H1 (cell line): ENCODE measurements around the gene TCERG1L. TPM values are rescaled to one million over a fixed set of nuclear protein-coding genes. Genes with fewer than 3 reads are reported as not detected.
A peak's percentile ranks its signal among the peaks of the same experiment; 100 is the strongest.

Experiments used
- CTCF ChIA-PET: fragments of 300-600 bp; sonication (Branson Sonifier 250); formaldehyde crosslinking; loops from one replicate; lab custom pipeline; 2021; ENCODE audit not compliant: partially characterized antibody; lab: Charles Lee
- POLR2A ChIA-PET: fragments of 300-600 bp; sonication (Branson Sonifier 250); formaldehyde crosslinking; loops from one replicate; lab custom pipeline; 2021; ENCODE audit warnings: inconsistent platforms; ENCODE audit not compliant: partially characterized antibody; lab: Charles Lee
- DNase-seq, 2 experiments: peaks; one replicate each; pipeline versions ENCODE4 v3.0.0 to v3.0.0-alpha.2; 2010 to 2022; ENCODE audit warnings: low spot score in 2 of 2, low read depth in 1 of 2, mixed read lengths in 1 of 2
- FAIRE-seq: peaks from 2 replicates; lab custom pipeline; 2011; peaks lifted over from hg19 to GRCh38; lab: Jason Lieb, UNC
- H2AFZ ChIP-seq: 2 replicates; pipeline ENCODE4 v1.8.1; 2012; ENCODE audit warnings: low read length, inconsistent platforms
- H2AK5ac ChIP-seq: 2 replicates; pipeline ENCODE4 v1.6.1; 2013; ENCODE audit warnings: low read depth, low read length
- H2BK120ac ChIP-seq: replicated peaks from 2 replicates; pipeline ENCODE3; 2013; ENCODE audit warnings: low read depth, low read length, inconsistent platforms
- H2BK12ac ChIP-seq: 2 replicates; pipeline ENCODE4 v1.6.1; 2013; ENCODE audit warnings: low read depth, low read length
- H2BK15ac ChIP-seq: 2 replicates; pipeline ENCODE4 v1.6.1; 2013; ENCODE audit warnings: low read length
- H2BK20ac ChIP-seq: 2 replicates; pipeline ENCODE4 v1.6.1; 2013; ENCODE audit warnings: low read length
- H2BK5ac ChIP-seq: 2 replicates; pipeline ENCODE4 v1.6.1; 2013; ENCODE audit warnings: low read depth, low read length
- H3K14ac ChIP-seq: 2 replicates; pipeline ENCODE4 v1.6.1; 2013; ENCODE audit warnings: inconsistent platforms; ENCODE audit not compliant: insufficient read length
- H3K18ac ChIP-seq: 2 replicates; pipeline ENCODE4 v1.6.1; 2013; ENCODE audit warnings: low read length; ENCODE audit errors: extremely low read depth
- H3K23ac ChIP-seq: 2 replicates; pipeline ENCODE4 v1.6.1; 2013; ENCODE audit warnings: inconsistent platforms; ENCODE audit not compliant: insufficient read length
- H3K23me2 ChIP-seq: 2 replicates; pipeline ENCODE4 v1.6.1; 2013; ENCODE audit warnings: low read depth, low read length
- H3K27ac ChIP-seq: 2 replicates; pipeline ENCODE4 v1.6.1; 2011; ENCODE audit warnings: low read depth, low read length, inconsistent platforms
- H3K27me3 ChIP-seq, 4 experiments: replicated peaks in 1 of 4; 1 replicate in 1 of 4; 2 replicates in 3 of 4; pipeline versions ENCODE4 v1.6.1 to v1.8.1; 2011 to 2013; ENCODE audit warnings: low read length in 3 of 4, mild to moderate bottlenecking in 3 of 4, inconsistent platforms in 2 of 4, mixed read lengths in 2 of 4, moderate library complexity in 1 of 4; ENCODE audit not compliant: control insufficient read depth in 3 of 4, insufficient read depth in 3 of 4; ENCODE audit errors: extremely low read depth in 1 of 4
- H3K36me3 ChIP-seq, 4 experiments: 2 replicates each; pipeline versions ENCODE4 v1.6.1 to v1.8.1; 2011 to 2013; ENCODE audit warnings: mild to moderate bottlenecking in 4 of 4, low read length in 3 of 4, moderate library complexity in 2 of 4, control low read depth in 1 of 4, inconsistent platforms in 1 of 4; ENCODE audit not compliant: insufficient read depth in 4 of 4, control insufficient read depth in 2 of 4
- H3K4ac ChIP-seq: replicated peaks from 2 replicates; pipeline ENCODE3; 2013; ENCODE audit warnings: low read length, low read depth, mixed read lengths, inconsistent platforms; ENCODE audit not compliant: insufficient read length
- H3K4me1 ChIP-seq, 4 experiments: replicated peaks in 1 of 4; 1 replicate in 1 of 4; 2 replicates in 3 of 4; pipeline versions ENCODE4 v1.6.1 to v1.8.1; 2011 to 2013; ENCODE audit warnings: low read length in 3 of 4, inconsistent platforms in 2 of 4, mixed read lengths in 1 of 4; ENCODE audit not compliant: insufficient read depth in 4 of 4, control insufficient read depth in 3 of 4
- H3K4me2 ChIP-seq, 2 experiments: 2 replicates each; pipeline versions ENCODE4 v1.6.1 to v1.8.1; 2011 to 2013; ENCODE audit warnings: low read depth in 2 of 2, low read length in 2 of 2, control low read depth in 1 of 2, inconsistent platforms in 1 of 2, mild to moderate bottlenecking in 1 of 2; ENCODE audit not compliant: insufficient read depth in 1 of 2
- H3K4me3 ChIP-seq, 4 experiments: fragments of 200-600, 300-600 bp in 1 of 4; sonication (generic), shearing (Covaris generic), sonication (Bioruptor Twin) in 1 of 4; 2 replicates each; pipeline versions ENCODE4 v1.5.1 to v1.8.1; 2011 to 2016; ENCODE audit warnings: low read length in 4 of 4, low read depth in 3 of 4, control low read depth in 2 of 4, inconsistent platforms in 2 of 4, mild to moderate bottlenecking in 2 of 4, mixed read lengths in 1 of 4, moderate library complexity in 1 of 4; ENCODE audit not compliant: insufficient read depth in 2 of 4; ENCODE audit errors: extremely low read depth in 1 of 4
- H3K56ac ChIP-seq: replicated peaks from 2 replicates; pipeline ENCODE3; 2013; ENCODE audit warnings: low read depth, mild to moderate bottlenecking, mixed read lengths, low read length, inconsistent platforms; ENCODE audit not compliant: insufficient read length
- H3K79me1 ChIP-seq: 2 replicates; pipeline ENCODE4 v1.6.1; 2013; ENCODE audit warnings: low read depth, low read length, control low read depth
- H3K79me2 ChIP-seq, 2 experiments: 2 replicates each; pipeline versions ENCODE4 v1.6.1 to v1.8.1; 2012 to 2013; ENCODE audit warnings: low read length in 2 of 2, mild to moderate bottlenecking in 2 of 2, inconsistent platforms in 1 of 2; ENCODE audit not compliant: insufficient read depth in 2 of 2, control insufficient read depth in 1 of 2
- H3K9ac ChIP-seq, 4 experiments: replicated peaks in 1 of 4; 1 replicate in 1 of 4; 2 replicates in 3 of 4; pipeline versions ENCODE4 v1.6.1 to v1.8.1; 2011 to 2013; ENCODE audit warnings: low read depth in 3 of 4, low read length in 3 of 4, control low read depth in 2 of 4, mild to moderate bottlenecking in 2 of 4, moderate library complexity in 2 of 4, inconsistent platforms in 1 of 4; ENCODE audit errors: extremely low read depth in 1 of 4
- H3K9me3 ChIP-seq, 2 experiments: 2 replicates each; pipeline versions ENCODE4 v1.6.1 to v1.8.1; 2012 to 2013; ENCODE audit warnings: mild to moderate bottlenecking in 2 of 2, moderate library complexity in 2 of 2, control low read depth in 1 of 2, inconsistent platforms in 1 of 2, low read depth in 1 of 2, low read length in 1 of 2, mixed read lengths in 1 of 2; ENCODE audit not compliant: insufficient read depth in 2 of 2
- H4K20me1 ChIP-seq, 2 experiments: replicated peaks in 1 of 2; 2 replicates each; pipeline versions ENCODE3 to v1.8.1; 2011 to 2013; ENCODE audit warnings: inconsistent platforms in 2 of 2, low read length in 2 of 2, mild to moderate bottlenecking in 1 of 2; ENCODE audit not compliant: insufficient read depth in 2 of 2, control insufficient read depth in 1 of 2
- H4K5ac ChIP-seq: 2 replicates; pipeline ENCODE4 v1.6.1; 2013; ENCODE audit warnings: low read length, low read depth, mixed read lengths, inconsistent platforms; ENCODE audit not compliant: insufficient read length
- H4K8ac ChIP-seq: 2 replicates; pipeline ENCODE4 v1.8.0; 2013; ENCODE audit warnings: mild to moderate bottlenecking, moderate library complexity, low read length, inconsistent platforms; ENCODE audit not compliant: insufficient read depth; ENCODE audit errors: extremely low read depth
- H4K91ac ChIP-seq: replicated peaks from 2 replicates; pipeline ENCODE3; 2013; ENCODE audit warnings: low read length, mixed read lengths, inconsistent platforms; ENCODE audit not compliant: insufficient read length
- CBX8 ChIP-seq: fragments of 300-800, 300-1000 bp; sonication (generic); IDR thresholded peaks from 2 replicates; pipeline ENCODE4 v1.7.1; 2016; ENCODE audit warnings: low read depth, low read length, borderline replicate concordance
- MAFK ChIP-seq: IDR thresholded peaks from 2 replicates; pipeline ENCODE4 v1.6.1; 2012; ENCODE audit warnings: low read depth, mild to moderate bottlenecking, improper control_type of control experiment, low read length
- RFX5 ChIP-seq: IDR thresholded peaks from 2 replicates; pipeline ENCODE4 v1.6.1; 2011; ENCODE audit warnings: low read depth, low read length, improper control_type of control experiment, borderline replicate concordance
- ZNF274 ChIP-seq: IDR thresholded peaks from 2 replicates; pipeline ENCODE4 v1.7.0; 2012; ENCODE audit warnings: low read length, borderline replicate concordance; ENCODE audit errors: extremely low read depth
- WGBS, 2 experiments: shearing (Covaris generic) in 1 of 2; methylation state at CpG; one replicate each; pipeline versions ENCODE4 v1.1.6 to v1.1.7; 2013 to 2015; ENCODE audit warnings: low lambda C conversion rate in 2 of 2, mixed read lengths in 2 of 2, inconsistent platforms in 1 of 2, low coverage in 1 of 2, missing lambda C conversion rate in 1 of 2; ENCODE audit not compliant: insufficient replicate concordance in 2 of 2, insufficient coverage in 1 of 2, insufficient read length in 1 of 2; ENCODE audit errors: extremely low coverage in 1 of 2, missing lambda C conversion rate in 1 of 2; 5-methylcytosine and 5-hydroxymethylcytosine counted together
- polyA plus RNA-seq, 7 experiments: library from polyadenylated mRNA; depleted of rRNA in 3 of 7; stranded (reverse) in 5 of 7; unstranded in 2 of 7; fragments of >200 nt in 5 of 7; fragments of 200-250 nt in 2 of 7; gene quantifications; 1 replicate in 5 of 7; 2 replicates in 1 of 7; 4 replicates in 1 of 7; pipeline versions ENCODE4 v1.2.1 to v1.2.3, GENCODE V29; 2011 to 2013; ENCODE audit warnings: missing spikeins in 2 of 7, mixed read lengths in 2 of 7
- total RNA-seq: library from RNA; stranded (reverse); fragmentation: NEBNext Ultra II Directional; extraction: Animal tissue kit (Norgen Biotek cat#: 25700); gene quantifications from 2 replicates; pipeline ENCODE4 v1.2.1, GENCODE V29; 2021

Gene TCERG1L
- total and polyA plus RNA-seq, 2 of the 8 experiments (the other 6 are each of a cell fraction or from before 2014, with no cell fraction given), result 3.9 to 6.9 TPM

DNA sequence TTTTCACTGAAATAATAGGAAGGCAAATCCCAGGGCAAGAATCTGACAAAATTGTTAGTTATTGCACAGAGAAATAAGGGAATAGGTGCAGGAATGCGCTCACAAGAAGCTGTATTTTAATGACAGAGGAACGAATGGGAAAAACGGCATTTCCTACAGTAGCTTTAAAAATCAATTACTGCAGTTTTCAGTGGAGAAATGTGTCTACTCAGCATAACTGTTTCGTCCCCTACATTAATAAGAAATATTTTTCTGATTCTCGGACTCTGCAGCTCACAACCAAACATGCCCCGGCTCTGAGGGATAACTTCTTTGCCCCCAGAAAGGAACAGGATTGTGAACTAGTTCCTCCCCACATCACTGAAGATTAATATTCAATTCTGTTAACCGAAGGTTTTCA is 44.9 kb upstream of the TCERG1L start:
- CTCF ChIA-PET, result interaction anchor here (0.6 to 4.2 kb wide), 8 partner anchors 10 to 670 kb away, joined by 3 to 21 read pairs (median 5); no protein-coding TSS in a partner anchor

More for the DNA sequence above, 44.9 kb upstream of the TCERG1L start:
- Histone ChIP-seq H3K27me3 (no peaks in the 10 kb centered on the region), H2BK15ac (no peak overlapping the region), H3K23me2 (no peaks in the 10 kb centered on the region), H3K79me1 (no peaks in the 10 kb centered on the region), H2BK120ac (no peak overlapping the region), H2AK5ac (no peak overlapping the region), H3K14ac (no peak overlapping the region), H3K79me2 (no peaks in the 10 kb centered on the region), H2BK20ac (no peak overlapping the region), H4K5ac (no peak overlapping the region), H3K36me3 (no peaks in the 10 kb centered on the region; a peak in 1 of 8 replicates), H4K91ac (no peak overlapping the region), H2AFZ (no peak overlapping the region), H3K4me3 (no peak overlapping the region), H2BK12ac (no peak overlapping the region), H2BK5ac (no peak overlapping the region), H3K4ac (no peak overlapping the region), H3K18ac (no peak overlapping the region), H3K4me1 (peaks cover 0 to 2% (median 0%) of the 10 kb centered on the region in 4 experiments; a peak in 3 of 7 replicates), H3K27ac (no peak overlapping the region), H3K56ac (no peak overlapping the region), H3K23ac (no peak overlapping the region), H4K8ac (no peak overlapping the region), H3K9ac (no peak overlapping the region), H4K20me1 (no peaks in the 10 kb centered on the region), H3K9me3 (no peaks in the 10 kb centered on the region), H3K4me2 (no peak overlapping the region)
- TF ChIP-seq ZNF274 (no peak), CBX8 (no peak), RFX5 (no peak), MAFK (peak; percentile 66)
- POLR2A ChIA-PET, result no interaction called here
- FAIRE-seq (no peak), DNase-seq (no peak)
- WGBS, 2 experiments, result 91% methylated on average over 7 of the region's 7 CpGs; no CpG with 5 or more reads in 1 of the 2 experiments
